Measurements from ENCODE around the gene LRP1B.

Gene LRP1B

GRCh38 chr2:140696449-140696848 lies 1434.4 kb downstream of the LRP1B start:
- H3K4me3 ChIP-seq (ENCODE audit: low read length): no peak overlapping the region
- no peak for TF ChIP-seq CTCF (conservative IDR thresholded peaks at IDR 0.05; ENCODE audit: low read depth, low read length)
- DNase-seq (ENCODE audit: low read depth): no peak

GRCh38 chr2:140695155-140695554 lies 1435.7 kb downstream of the LRP1B start:
- no peak overlapping the region for H3K4me3 ChIP-seq (ENCODE audit: low read length)
- no peak for TF ChIP-seq CTCF (conservative IDR thresholded peaks at IDR 0.05; ENCODE audit: low read depth, low read length)
- peak; percentile 29 for DNase-seq (ENCODE audit: low read depth)

GRCh38 chr2:140687825-140688224 lies 1443.0 kb downstream of the LRP1B start:
- TF ChIP-seq CTCF (conservative IDR thresholded peaks at IDR 0.05; ENCODE audit: low read depth, low read length): no peak
- no peak for DNase-seq (ENCODE audit: low read depth)
- H3K4me3 ChIP-seq (ENCODE audit: low read length): no peak overlapping the region

- DNase-seq (ENCODE audit: low read depth): no peak
- TF ChIP-seq CTCF (conservative IDR thresholded peaks at IDR 0.05; ENCODE audit: low read depth, low read length): no peak
- no peak overlapping the region for H3K4me3 ChIP-seq (ENCODE audit: low read length)
Measured at GRCh38 chr2:140683658-140684057, 1447.2 kb downstream of the LRP1B start.

- no peak for DNase-seq (ENCODE audit: low read depth)
- no peak overlapping the region for H3K4me3 ChIP-seq (ENCODE audit: low read length)
- TF ChIP-seq CTCF (conservative IDR thresholded peaks at IDR 0.05; ENCODE audit: low read depth, low read length): no peak
Measured at GRCh38 chr2:140680862-140681261, 1450.0 kb downstream of the LRP1B start.

- TF ChIP-seq CTCF (conservative IDR thresholded peaks at IDR 0.05; ENCODE audit: low read depth, low read length): no peak
- DNase-seq (ENCODE audit: low read depth): no peak
- no peak overlapping the region for H3K4me3 ChIP-seq (ENCODE audit: low read length)
Measured at GRCh38 chr2:140679752-140680151, 1451.1 kb downstream of the LRP1B start.

GRCh38 chr2:140669911-140670310 lies 1460.9 kb downstream of the LRP1B start:
- TF ChIP-seq CTCF (conservative IDR thresholded peaks at IDR 0.05; ENCODE audit: low read depth, low read length): no peak
- DNase-seq (ENCODE audit: low read depth): no peak
- H3K4me3 ChIP-seq (ENCODE audit: low read length): no peak overlapping the region
